MCF 10A (cell line): Measurements from ENCODE around the gene ARHGAP24. TPM values are rescaled to one million over a fixed set of nuclear protein-coding genes. Genes with fewer than 3 reads are reported as not detected.

Experiments used
- BruUV-seq: library from RNA; stranded (reverse); fragments of 400-500 nt; replicated peaks from 2 replicates; lab custom pipeline; 2021; lab: Mats Ljungman, UMichigan
- CTCF ChIA-PET: fragments of 300-600 bp; sonication (Branson Sonifier 250); formaldehyde crosslinking; extraction: SDS; loops from one replicate; lab custom pipeline; 2021; ENCODE audit warnings: antibody characterized with exemption, inconsistent platforms; lab: Yijun Ruan, JAX
- POLR2A ChIA-PET: fragments of 300-600, 350-650 bp; sonication (Branson Sonifier 250); formaldehyde crosslinking; extraction: SDS; loops from one replicate; lab custom pipeline; 2020; ENCODE audit warnings: antibody characterized with exemption, inconsistent platforms; lab: Yijun Ruan, JAX
- DNase-seq: peaks from one replicate; pipeline ENCODE4 v3.0.0-alpha.2; 2018; ENCODE audit not compliant: unreplicated experiment
- H3K27ac Mint-ChIP-seq: one replicate; pipeline ENCODE4 v1.8.0; 2022; ENCODE audit warnings: mild to moderate bottlenecking, low read depth, mixed read lengths; ENCODE audit not compliant: unreplicated experiment
- H3K27me3 Mint-ChIP-seq: one replicate; pipeline ENCODE4 v1.8.0; 2022; ENCODE audit warnings: mixed read lengths; ENCODE audit not compliant: insufficient read depth, unreplicated experiment
- H3K36me3 Mint-ChIP-seq: one replicate; pipeline ENCODE4 v1.8.0; 2022; ENCODE audit warnings: mild to moderate bottlenecking, moderate library complexity, mixed read lengths; ENCODE audit not compliant: insufficient read depth, unreplicated experiment
- H3K4me1 Mint-ChIP-seq: one replicate; pipeline ENCODE4 v1.8.0; 2022; ENCODE audit warnings: mixed read lengths; ENCODE audit not compliant: insufficient read depth, unreplicated experiment
- H3K4me3 Mint-ChIP-seq: one replicate; pipeline ENCODE4 v1.8.0; 2022; ENCODE audit warnings: mild to moderate bottlenecking, moderate library complexity, mixed read lengths; ENCODE audit not compliant: unreplicated experiment
- H3K9me3 Mint-ChIP-seq: one replicate; pipeline ENCODE4 v1.8.0; 2022; ENCODE audit warnings: mixed read lengths; ENCODE audit not compliant: unreplicated experiment
- CTCF ChIP-seq: fragments of 200-600 bp; IDR thresholded peaks from one replicate; pipeline ENCODE4 v1.8.0; 2022; ENCODE audit warnings: antibody characterized with exemption, mild to moderate bottlenecking; ENCODE audit not compliant: unreplicated experiment
- intact Hi-C: fragments of 100-400 bp; cut with micrococcal nuclease; formaldehyde crosslinking; loops from 2 replicates; pipeline ENCODE4 v1.14.1; 2022
- total RNA-seq: library from RNA; stranded (reverse); gene quantifications from 2 replicates; pipeline ENCODE4 v1.2.3, GENCODE V29; 2022

ARHGAP24 gene
- total RNA-seq, 1 experiment from 2014 or later = 2.6 TPM

GRCh38 chr4:85828027-85828890 is 353.3 kb downstream of the ARHGAP24 start:
- BruUV-seq = no TSS peak
- H3K27ac Mint-ChIP-seq = peak overlapping the region; percentile 75
- no peak for TF ChIP-seq CTCF
- H3K9me3 Mint-ChIP-seq = no peaks in the 10 kb centered on the region
- peak overlapping the region; percentile 54 for H3K4me3 Mint-ChIP-seq
- POLR2A ChIA-PET = interaction anchor here (0.6 to 1.2 kb wide), 7 partner anchors 13 to 363 kb away, joined by 3 to 5 read pairs (median 4); no protein-coding TSS in a partner anchor
- intact Hi-C loops = no loop called here
- H3K36me3 Mint-ChIP-seq = no peaks in the 10 kb centered on the region
- CTCF ChIA-PET = interaction anchor here (0.6 to 2.0 kb wide), 4 partner anchors 31 to 214 kb away, joined by 3 to 13 read pairs (median 5); no protein-coding TSS in a partner anchor
- peak; percentile 34 for DNase-seq
- H3K27me3 Mint-ChIP-seq = no peaks in the 10 kb centered on the region
- H3K4me1 Mint-ChIP-seq = peaks cover 53% of the 10 kb centered on the region

GRCh38 chr4:85829276-85830051 is 354.5 kb downstream of the ARHGAP24 start:
- Mint-ChIP-seq H3K4me1 (peaks cover 41% of the 10 kb centered on the region), H3K27me3 (no peaks in the 10 kb centered on the region), H3K4me3 (no peak overlapping the region), H3K36me3 (no peaks in the 10 kb centered on the region), H3K9me3 (no peaks in the 10 kb centered on the region), H3K27ac (no peak overlapping the region)
- POLR2A ChIA-PET = interaction anchor here (1.1 kb wide), 1 partner anchor 10 kb away, joined by 4 read pairs; no protein-coding TSS in a partner anchor
- CTCF ChIA-PET = interaction anchor here (1.0 to 1.1 kb wide), 2 partner anchors 33 to 214 kb away, joined by 3 to 4 read pairs; no protein-coding TSS in a partner anchor
- intact Hi-C loops = no loop called here
- BruUV-seq = no TSS peak
- TF ChIP-seq CTCF = no peak
- DNase-seq = peak; percentile 60

- no peaks in the 10 kb centered on the region for H3K36me3 Mint-ChIP-seq
- DNase-seq = no peak
- no TSS peak for BruUV-seq
- H3K4me1 Mint-ChIP-seq = peaks cover 32% of the 10 kb centered on the region
- TF ChIP-seq CTCF = no peak
- H3K27me3 Mint-ChIP-seq = no peaks in the 10 kb centered on the region
- H3K4me3 Mint-ChIP-seq = no peak overlapping the region
- ChIA-PET POLR2A (no interaction called here), CTCF (no interaction called here)
- intact Hi-C loops = no loop called here
- H3K9me3 Mint-ChIP-seq = no peaks in the 10 kb centered on the region
- H3K27ac Mint-ChIP-seq = no peak overlapping the region
These were observed 356.7 kb downstream of the ARHGAP24 start for GRCh38 chr4:85831647-85832046.
